Activated CD8-positive, alpha-beta memory T cell treated with anti-CD3 and anti-CD28 coated beads, Interleukin-2, amount 50 U/mL, for 48 hours (primary cell): ENCODE data around the gene SLC12A5.
A peak's percentile ranks its signal among the peaks of the same experiment; 100 is the strongest.

Source experiments
- DNase-seq: peaks from one replicate; pipeline ENCODE4 v3.0.0-alpha.2; 2020

Gene SLC12A5

DNA sequence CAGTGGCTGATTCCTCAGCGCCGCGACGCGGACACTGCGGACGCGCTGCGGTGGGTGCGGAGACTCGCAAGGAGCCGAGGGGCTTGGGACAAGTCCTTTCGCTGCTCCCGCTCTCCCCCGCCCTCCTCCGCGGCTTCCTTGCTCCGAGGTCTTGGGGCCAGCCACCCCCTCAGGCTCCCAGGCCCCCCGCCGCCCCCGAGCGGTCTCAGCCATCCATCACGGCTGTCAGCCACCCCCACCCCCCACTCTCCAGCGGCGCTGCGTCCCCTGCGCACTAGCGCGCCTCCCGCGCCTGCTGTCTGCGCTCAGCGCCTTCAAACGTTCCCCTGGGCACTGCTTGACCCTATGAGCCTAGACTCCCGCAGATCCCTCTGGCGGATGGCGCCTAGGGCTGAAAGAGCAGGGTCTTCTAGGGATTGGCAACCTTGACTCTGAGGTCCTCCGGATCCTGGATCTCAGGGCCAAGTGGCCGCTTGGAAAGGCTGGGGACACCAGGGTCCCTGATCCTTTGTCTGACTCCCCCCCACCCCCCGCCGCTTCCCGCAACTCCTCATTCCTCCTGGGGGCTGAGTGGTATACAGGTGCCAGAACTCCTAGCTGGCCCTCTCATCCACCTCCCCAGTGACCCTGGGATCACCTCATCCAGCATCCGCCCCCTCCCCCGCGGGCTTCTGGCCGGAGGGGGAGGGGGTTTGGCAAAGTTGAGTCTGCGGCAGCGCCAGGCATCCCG is 1.4 kb downstream of the SLC12A5 start:
- no peak for DNase-seq

DNA sequence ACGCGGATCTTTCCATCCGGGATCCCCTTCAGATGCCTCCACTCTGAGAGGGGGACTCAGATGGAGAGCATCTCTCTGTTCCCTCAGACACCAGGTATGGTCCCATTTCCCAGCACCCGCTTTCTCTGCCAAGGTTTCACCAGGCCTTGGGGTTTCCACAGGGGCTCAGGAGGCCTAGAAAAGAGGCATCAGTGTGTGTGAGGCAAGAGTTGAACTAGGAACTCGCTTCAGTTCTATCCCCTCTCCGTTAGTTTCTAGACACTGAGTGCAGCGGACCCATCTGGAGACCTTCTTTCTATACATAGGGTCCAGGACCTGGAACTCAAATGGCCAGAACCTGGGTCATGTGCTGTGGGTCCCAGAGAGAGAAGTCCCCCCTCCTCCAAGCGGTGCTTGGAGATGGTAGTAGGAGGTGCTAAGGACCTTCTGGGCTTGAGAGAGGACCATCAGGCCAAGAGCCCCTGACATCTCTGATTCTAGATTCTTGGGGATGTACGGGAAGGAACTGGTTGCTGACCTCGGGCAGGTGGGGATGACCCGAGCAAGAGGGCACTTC is 2.1 kb downstream of the SLC12A5 start:
- no peak for DNase-seq

DNA sequence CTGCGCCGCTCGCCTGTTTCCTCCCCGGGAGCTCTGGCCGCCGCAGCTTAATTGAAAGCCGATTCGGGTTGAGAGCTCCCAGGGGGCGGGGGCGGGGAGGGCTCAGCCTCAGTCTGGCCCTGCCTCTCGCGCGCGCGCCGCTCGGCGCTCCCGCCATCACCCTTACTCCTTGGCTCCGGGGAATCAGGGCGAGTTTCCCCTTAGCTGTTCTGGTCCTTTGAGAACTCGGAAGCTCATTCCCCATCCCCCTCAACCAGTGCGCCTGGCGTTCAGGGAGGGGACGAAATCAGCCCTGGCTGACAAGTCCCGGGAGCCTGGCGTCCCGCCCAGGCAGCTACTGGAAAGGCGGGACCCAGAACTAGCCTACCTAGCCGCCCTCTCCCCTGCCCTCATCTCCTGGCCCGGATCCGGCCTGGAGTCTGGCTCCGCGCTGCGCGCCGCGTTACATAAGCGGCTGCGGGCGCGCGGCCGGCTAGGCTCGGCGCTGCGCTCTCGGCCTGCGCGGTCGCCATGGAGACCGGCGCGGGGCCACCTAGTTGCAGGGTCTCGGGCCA is 2.8 kb downstream of the SLC12A5 start:
- DNase-seq, result no peak

DNA sequence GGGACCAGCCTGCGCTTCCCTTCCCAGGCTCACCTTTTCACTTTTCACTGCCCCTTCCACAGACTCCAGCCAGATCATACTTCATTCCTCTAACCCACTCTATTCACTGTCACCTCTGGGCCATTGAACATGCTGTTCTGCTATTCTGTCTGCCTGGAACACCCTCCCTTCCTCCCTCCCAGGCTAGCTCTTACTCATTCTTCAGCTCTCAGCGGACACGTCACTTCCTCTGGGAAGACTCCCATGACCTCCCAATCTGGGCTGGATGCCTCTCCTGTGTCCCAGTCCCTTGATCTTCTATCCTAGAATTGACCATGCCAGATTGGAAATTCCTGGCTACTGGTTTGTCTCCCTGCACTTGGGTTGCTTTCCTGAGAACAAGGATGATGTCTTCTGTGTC is 5.0 kb downstream of the SLC12A5 start:
- DNase-seq, result no peak

DNA sequence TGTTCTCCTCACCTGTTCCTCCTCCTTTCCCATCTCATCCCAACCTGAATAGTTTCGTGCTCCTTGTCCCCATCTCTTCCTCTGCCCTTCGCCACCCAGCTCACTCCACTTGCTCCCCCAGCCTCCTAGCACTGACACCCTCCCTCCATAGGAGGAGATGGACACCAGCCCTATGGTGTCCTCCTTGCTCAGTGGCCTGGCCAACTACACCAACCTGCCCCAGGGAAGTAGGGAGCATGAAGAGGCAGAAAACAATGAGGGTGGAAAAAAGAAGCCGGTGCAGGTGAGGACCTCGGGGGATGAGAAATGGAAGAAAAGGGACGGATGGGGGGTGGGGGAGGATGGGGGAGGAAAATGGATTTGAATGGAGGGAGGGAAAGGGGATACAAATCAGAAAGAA is 6.2 kb downstream of the SLC12A5 start:
- DNase-seq, result no peak

DNA sequence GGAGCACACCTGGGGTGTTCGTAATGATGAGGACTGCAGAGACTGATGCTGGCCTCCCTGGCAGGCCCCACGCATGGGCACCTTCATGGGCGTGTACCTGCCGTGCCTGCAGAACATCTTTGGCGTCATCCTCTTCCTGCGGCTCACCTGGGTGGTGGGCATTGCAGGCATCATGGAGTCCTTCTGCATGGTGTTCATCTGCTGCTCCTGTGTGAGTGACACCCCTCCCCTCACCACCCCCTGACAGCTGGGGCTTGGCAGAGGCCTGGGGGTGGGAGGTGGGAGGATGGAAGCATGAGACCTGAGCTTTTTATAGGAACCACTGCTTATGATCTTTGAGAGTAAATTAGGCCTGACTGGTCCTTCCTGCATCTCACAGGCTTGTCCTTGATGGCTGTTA is 6.7 kb downstream of the SLC12A5 start:
- no peak for DNase-seq

DNA sequence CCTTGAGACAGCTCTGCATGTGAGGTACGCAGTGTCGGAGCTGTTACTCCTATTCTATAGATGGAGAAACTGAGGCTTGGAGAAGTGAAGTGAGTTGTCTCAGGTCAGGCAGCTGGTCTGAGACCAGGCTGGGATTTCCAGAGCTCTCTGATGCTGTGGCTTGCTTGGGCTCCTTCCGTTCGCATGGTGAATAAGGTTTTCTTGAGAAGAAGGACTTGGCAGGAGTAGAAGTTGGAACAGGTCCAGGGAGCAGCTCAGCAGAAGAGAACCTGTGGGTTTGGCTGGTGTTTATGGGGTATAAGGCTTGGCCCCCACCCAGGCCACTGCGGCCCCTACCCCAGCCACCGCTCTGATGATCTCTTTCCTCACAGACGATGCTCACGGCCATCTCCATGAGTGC is 7.4 kb downstream of the SLC12A5 start:
- DNase-seq, result no peak

DNA sequence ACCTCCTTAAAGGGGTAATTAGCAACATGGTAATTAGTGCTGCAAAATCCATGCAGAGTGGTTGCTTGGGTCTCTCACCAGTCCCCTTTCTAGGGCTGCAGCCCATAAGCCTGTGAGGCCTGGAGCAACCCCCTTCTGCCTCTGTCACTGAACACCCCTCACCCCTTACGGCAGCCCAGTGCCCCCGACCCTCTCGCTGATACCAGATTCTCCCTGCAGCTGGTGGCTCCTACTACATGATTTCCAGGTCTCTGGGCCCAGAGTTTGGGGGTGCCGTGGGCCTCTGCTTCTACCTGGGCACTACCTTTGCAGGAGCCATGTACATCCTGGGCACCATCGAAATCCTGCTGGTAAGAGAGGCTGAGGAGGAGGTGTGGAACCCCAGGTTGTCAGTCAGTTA is 8.0 kb downstream of the SLC12A5 start:
- no peak for DNase-seq

DNA sequence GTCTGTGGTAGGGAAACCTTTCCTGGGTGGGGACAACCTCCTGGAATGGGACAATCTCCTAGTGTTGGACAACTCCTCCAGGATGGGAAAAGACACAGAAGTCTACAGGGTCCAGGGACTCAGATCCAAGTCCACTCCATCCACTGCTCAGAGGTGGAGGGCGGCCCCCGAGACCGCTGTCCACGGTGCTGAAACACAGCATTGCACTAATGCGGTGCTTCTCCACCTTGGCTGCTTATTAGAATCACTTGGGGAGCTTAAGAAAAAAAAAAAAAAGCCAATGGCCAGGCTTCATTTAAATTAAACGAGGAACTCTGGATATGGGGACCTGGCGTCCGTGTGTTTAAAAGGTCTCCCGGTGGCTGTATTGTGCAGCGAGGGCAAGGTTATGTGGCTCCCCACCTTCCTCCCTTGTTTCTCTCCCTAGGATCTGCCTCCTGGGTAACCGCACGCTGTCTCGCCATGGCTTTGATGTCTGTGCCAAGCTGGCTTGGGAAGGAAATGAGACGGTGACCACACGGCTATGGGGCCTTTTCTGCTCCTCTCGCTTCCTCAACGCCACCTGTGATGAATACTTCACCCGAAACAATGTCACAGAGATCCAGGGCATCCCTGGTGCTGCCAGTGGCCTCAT is 12.0 kb downstream of the SLC12A5 start:
- peak; percentile 82 for DNase-seq

DNA sequence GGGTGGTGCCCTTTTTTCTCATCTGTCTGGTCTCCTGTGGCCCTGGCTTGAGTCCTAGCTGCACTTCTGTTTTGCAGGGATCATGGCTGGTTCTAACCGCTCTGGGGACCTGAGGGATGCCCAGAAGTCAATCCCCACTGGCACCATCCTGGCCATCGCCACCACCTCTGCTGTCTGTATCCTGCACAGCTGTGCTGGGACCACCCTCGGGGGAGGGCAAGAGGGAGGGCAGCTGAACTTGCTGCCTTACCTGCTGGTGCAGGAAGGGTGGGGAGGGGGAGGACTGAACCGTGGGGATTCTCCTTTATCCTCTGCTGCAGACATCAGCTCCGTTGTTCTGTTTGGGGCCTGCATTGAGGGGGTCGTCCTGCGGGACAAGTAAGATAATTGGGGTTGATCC is 14.5 kb downstream of the SLC12A5 start:
- no peak for DNase-seq

DNA sequence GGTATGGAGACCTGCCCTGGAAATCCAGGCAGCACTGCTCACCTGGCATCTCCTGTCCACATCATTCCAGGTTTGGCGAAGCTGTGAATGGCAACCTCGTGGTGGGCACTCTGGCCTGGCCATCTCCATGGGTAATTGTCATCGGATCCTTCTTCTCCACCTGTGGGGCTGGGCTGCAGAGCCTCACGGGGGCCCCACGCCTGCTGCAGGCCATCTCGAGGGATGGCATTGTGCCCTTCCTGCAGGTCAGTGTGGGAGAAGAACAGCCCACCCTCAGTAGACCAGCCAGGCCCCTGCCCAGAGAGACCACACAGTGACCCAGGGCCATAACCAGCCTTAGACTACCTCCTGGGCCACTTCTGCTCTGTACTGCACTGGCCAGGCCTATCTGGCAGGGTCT is 15.9 kb downstream of the SLC12A5 start:
- no peak for DNase-seq

DNA sequence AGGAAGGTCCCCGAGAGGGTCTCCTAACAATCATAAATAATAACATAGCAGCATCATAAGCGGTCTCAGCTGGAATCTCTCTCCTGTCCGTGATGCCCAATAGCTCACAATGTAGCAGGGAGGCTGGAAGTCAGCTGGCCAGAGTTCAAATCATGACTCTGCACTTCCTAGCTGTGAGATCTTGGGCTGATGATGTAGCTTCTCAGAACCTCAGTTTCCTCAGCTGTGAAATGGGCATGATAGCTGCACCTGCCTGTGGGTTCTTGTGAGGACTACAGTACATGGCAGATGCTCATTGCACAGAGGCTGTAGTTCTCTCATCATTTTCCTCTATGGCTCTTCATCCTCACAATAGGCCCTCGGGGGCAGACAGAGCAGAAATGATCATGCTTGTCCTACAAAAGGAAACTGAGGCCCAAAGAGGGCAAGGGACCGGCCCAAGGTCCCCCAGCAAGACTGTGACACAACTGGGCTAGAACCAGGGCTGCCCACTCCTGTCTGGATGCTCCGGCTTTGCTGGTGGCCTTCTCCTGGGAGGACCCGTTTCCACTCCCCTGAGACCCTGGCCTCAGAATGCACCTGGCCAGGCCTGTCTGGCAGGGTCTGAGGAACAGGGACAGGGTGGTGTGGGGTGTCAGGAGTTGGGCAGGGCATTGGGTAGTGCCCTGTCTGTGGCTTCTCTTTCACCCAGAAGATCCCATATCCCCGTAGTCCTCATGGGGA is 17.7 kb downstream of the SLC12A5 start:
- DNase-seq, result no peak

DNA sequence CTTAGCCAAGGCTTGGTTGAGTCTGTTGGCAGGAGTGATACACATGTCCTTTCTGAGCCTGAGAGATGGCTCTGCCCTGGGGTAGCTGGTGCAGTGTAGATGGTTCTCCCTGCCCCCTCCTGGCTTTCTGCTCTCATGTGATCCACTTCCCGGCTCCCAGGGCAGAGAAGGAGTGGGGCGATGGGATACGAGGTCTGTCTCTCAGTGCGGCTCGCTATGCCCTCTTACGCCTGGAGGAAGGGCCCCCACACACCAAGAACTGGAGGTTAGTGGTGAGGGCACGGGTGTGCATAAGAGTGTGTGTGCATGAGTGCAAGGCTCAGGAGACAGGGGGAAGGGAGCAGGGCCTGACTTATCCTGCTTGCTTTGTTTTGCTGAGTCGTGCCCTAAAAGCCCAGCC is 18.8 kb downstream of the SLC12A5 start:
- DNase-seq, result no peak

DNA sequence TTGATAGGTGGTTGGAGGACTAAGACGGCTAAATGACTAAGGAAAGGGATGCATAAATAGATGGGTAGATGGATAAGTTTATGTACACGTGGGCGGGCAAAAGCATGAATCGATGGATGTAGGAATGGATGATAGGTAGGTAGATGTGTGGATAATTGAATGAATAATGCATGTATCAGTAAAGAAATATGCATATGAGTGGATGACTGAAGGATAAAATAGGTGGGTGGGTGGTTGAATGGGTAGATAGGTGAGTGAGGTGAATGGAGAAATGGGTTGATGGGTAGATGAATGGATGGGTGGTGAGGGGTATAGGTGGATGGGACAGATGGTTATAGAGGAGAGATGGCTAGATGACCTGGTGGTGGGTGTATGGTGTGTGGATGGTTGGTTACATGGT is 20.2 kb downstream of the SLC12A5 start:
- DNase-seq, result no peak

DNA sequence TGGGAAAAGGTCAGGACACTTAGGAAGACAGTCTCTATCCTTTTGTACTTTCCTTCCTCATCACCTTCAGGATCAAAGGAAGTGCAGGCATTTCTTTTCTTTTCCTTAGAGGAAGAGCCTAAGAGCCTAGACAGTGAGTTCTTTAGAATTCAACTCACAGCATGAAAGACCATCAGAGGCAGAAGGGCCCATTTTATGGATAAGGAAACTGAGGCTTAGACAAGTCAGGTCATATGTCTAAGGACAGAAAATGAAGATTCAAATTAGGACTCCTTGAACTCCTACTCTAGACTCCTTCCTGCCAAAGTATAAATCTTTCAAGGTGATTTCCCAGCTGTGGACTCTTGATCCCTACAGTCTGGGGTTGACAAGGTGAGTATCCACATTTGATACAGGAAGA is 20.8 kb downstream of the SLC12A5 start:
- no peak for DNase-seq

DNA sequence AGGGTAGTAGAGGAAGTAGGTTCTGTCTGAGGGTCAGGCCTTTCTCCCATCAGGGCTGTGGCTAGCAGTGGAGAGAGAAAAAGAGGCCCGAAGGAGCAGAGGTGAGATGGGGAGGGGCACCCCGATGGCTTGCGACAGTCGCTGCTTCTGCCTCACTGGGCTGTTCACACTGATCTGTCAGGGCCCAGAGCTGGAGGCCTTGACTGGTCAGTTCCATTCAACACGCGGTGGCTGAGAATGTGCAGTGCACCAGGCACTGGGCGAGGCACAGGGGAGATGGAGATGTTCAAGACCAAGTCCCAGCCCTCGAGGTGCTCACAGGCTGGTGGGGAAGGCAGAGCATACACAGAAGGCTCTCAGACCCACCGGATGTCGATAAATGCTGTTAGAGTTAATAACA is 21.4 kb downstream of the SLC12A5 start:
- DNase-seq, result no peak

DNA sequence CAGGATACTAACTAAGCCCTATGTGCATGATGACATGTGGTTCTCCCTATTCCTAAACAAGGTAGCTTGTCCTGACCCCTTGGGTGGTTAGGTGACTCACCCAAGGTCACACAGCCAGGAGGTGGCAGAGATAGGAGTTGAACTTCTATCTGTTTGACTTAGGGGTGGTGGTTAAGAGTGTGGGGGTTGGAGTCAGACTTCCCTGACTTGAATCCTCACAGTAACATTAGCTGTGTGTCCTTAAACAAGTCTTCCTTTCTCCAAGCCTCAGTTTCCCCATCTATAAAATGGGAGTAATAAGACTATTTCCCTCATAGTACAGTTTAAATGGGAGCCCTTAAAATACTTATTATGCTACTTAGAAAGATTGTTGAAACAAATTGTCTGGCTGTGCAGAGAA is 21.9 kb downstream of the SLC12A5 start:
- no peak for DNase-seq

DNA sequence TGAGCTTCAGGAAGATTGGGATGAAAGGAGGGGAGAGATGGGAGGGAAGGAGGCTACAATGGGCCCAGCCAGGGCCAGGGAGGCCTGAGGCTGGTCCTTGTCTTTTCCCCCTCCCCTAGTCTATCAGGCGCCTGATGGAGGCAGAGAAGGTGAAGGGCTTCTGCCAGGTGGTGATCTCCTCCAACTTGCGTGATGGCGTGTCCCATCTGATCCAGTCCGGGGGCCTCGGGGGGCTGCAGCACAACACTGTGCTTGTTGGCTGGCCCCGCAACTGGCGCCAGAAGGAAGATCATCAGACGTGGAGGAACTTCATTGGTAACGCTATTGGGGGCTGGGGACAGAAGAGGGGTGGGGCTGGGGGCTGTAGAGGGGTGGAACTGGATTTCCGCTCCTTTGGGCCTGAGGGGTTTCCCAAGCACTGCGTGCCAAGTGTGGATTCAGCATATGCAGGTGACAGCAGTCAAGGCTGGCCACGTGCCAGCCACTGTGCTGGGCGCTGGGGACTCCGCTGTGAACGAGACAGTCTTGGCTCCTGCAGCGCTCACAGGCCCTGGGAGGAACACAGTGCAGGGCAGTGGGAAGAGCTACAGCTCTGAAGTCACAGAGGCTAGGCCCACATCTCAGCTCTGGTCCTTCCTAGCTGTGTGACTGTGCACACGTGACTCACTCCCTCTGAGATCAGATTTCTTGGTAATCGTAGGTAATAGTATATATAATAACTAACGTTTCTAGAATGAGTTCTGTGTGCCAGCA is 22.7 kb downstream of the SLC12A5 start:
- no peak for DNase-seq

DNA sequence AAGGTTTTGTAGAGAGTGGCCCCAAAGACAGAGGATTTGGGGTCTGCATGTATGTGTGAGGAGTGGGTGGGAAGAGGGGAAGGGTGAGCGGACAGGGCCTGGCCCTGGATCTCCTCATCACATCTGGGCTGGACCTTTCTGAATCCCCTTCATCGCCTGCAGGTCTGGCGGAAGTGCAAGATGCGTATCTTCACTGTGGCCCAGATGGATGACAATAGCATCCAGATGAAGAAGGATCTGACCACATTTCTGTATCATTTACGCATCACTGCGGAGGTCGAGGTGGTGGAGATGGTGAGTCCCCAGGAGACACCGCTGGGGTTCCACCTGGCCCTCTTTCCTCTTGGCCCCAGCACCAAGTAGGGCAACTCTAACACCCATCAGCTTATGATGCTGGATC is 24.4 kb downstream of the SLC12A5 start:
- no peak for DNase-seq

DNA sequence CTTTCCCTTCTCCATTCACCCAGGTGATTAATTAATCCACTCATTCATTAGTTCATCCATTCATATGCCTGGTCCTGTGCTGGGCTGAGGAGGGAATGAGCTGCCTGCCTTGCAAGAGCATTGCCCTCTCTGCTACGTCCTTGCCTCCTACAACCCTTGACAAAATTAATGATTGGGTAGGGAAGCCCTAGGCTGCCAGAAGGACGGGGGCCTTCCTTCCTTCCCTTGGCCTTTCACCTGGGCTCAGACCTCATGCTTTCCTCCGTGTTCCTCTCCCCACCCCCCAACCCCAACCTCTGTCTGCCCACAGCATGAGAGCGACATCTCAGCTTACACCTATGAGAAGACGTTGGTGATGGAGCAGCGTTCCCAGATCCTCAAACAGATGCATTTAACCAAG is 25.6 kb downstream of the SLC12A5 start:
- DNase-seq, result no peak

DNA sequence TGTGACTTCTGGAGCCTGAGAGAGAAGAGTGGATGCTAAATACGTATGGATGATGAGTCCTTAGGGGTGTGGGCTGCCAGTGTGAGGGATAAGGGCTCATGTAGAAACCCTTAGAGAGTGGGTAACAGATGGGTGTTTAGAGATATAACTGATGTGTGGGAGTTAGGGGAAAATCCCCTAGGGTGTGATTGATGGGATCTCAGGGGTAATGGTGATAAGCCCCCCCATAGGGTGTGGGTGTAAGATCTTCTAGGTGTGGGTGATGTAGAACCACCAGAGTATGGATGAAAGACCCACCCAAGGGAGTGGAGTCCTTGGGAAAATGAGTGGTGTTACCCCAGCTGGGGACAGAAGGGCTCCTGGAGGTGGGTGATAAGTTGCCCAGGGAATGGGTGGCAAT is 26.3 kb downstream of the SLC12A5 start:
- no peak for DNase-seq

DNA sequence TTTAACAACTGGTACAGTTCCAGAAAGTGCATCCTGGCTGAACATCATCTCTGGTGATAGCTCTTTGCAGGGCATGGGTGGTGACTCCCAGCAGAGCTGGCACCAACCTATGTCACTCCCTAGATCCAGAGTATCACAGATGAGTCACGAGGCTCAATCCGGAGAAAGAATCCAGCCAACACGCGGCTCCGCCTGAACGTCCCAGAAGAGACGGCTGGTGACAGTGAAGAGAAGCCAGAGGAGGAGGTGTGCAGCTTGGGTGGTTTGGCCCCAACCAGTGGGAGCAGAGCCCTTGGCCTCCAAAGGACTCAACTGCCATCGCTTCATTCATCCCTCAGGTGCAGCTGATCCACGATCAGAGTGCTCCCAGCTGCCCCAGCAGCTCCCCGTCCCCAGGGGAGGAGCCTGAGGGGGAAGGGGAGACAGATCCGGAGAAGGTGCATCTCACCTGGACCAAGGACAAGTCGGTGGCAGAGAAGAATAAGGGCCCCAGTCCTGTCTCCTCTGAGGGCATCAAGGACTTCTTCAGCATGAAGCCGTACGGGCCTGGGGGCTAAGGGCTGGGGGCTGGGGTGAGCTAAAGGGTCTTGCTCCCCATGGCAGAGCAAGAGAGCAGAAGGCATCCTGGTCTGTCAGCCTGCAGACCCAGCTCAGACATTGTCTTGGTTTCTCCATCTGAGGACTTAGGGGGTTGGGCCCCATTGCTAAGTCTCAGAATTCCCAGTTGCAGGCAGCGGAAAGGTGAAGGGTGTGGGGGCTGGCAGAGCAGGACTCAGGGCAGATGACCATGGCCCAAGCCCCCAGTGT is 27.2 kb downstream of the SLC12A5 start:
- no peak for DNase-seq
